ENCODE measurements around the gene DCTN2. TPM values are rescaled to one million over a fixed set of nuclear protein-coding genes. Genes with fewer than 3 reads are reported as not detected.

The DCTN2 gene
- total and polyA plus RNA-seq, 2 donors (not counting 1 experiment from before 2014, with no cell fraction given) = 59.4 to 94.3 TPM

- Histone ChIP-seq H3K4me2 (replicated peaks; ENCODE audit: low read depth, low read length, poor library complexity, severe bottlenecking) (peak overlapping the region; percentile 96), H3K27me3 (replicated peaks in 1 of 4; ENCODE audit: control extremely low read depth in 1 of 4, control insufficient read depth in 3 of 4, insufficient read depth in 4 of 4, low read length in 3 of 4) (no peaks in the 10 kb centered on the region), H3K79me2 (ENCODE audit: control insufficient read depth, insufficient read depth, low read length) (peaks cover 31% of the 10 kb centered on the region), H3K4me1 (ENCODE audit: control insufficient read depth in 2 of 2, insufficient read depth in 2 of 2, low read length in 2 of 2) (peaks cover 42 to 51% of the 10 kb centered on the region in 2 donors), H3K4me3 (ENCODE audit: control extremely low read depth in 1 of 5, extremely low read depth in 1 of 5, insufficient read depth in 1 of 5, low read depth in 2 of 5, low read length in 4 of 5) (peak overlapping the region; percentile 72 to 89 (median 81)), H3K36me3 (replicated peaks in 1 of 2; ENCODE audit: control extremely low read depth in 1 of 2, control insufficient read depth in 1 of 2, extremely low read depth in 1 of 2, insufficient read depth in 2 of 2, low read length in 1 of 2) (peaks cover 0 to 27% of the 10 kb centered on the region in 2 experiments), H3K27ac (ENCODE audit: low read length in 2 of 2) (peak overlapping the region; percentile 78 to 87), H3K9me3 (ENCODE audit: control extremely low read depth in 1 of 3, control insufficient read depth in 2 of 3, insufficient read depth in 1 of 3, low read length in 2 of 3) (no peaks in the 10 kb centered on the region), H4K20me1 (ENCODE audit: control insufficient read depth, insufficient read depth, low read length, poor library complexity, severe bottlenecking) (peaks cover 31% of the 10 kb centered on the region), H2AFZ (ENCODE audit: insufficient read depth, low read depth, low read length, poor library complexity, severe bottlenecking) (peak overlapping the region; percentile 59), H3K9ac (ENCODE audit: low read length) (peak overlapping the region; percentile 87)
- 2% methylated on average over 8 of the region's 38 CpGs for WGBS (ENCODE audit: insufficient coverage)
- Mint-ChIP-seq H3K9me3 (ENCODE audit: insufficient read depth) (no peaks in the 10 kb centered on the region), H3K4me1 (peaks cover 58% of the 10 kb centered on the region), H3K27ac (peak overlapping the region; percentile 95), H3K27me3 (no peaks in the 10 kb centered on the region), H3K4me3 (peak overlapping the region; percentile 98)
- ChIA-PET POLR2A (interaction anchor here (0.6 to 2.4 kb wide), 9 partner anchors 9 to 1302 kb away, joined by 3 to 13 read pairs (median 3); partner anchors contain the start of genes DCTN2 and RNF41), CTCF (interaction anchor here (0.7 to 1.3 kb wide), 3 partner anchors 21 to 64 kb away, joined by 3 to 4 read pairs (median 3); partner anchors contain the start of gene GLI1)
- DNase-seq = peak; percentile 74
- ATAC-seq (ENCODE audit: low read depth) = no peak
- no peak for TF ChIP-seq EZH2 (IDR thresholded peaks at IDR 0.05; ENCODE audit: borderline replicate concordance, insufficient read depth, low read depth, low read length, poor library complexity, severe bottlenecking)
- intact Hi-C loops (cut with micrococcal nuclease) = loop anchor here (1.0 to 10.0 kb wide), 10 partner anchors 24 to 1404 kb away; partner anchors contain the start of genes ARHGAP9, BAZ2A, CNPY2 and DCTN2
Observed at GRCh38 chr12:57522887-57523705, 23.9 kb downstream of the DCTN2 start.

GRCh38 chr12:57522011-57522886, 24.7 kb downstream of the DCTN2 start, which contains the start of gene MBD6:
Gene MBD6, plus strand, starts transcription at chr12:57522824. Its CDS starts 1,480 bp downstream, at chr12:57524304.
- H3K9me3 Mint-ChIP-seq (ENCODE audit: insufficient read depth) = no peaks in the 10 kb centered on the region
- no peaks in the 10 kb centered on the region for H3K9me3 ChIP-seq (ENCODE audit: control extremely low read depth in 1 of 3, control insufficient read depth in 2 of 3, insufficient read depth in 1 of 3, low read length in 2 of 3)
- no peaks in the 10 kb centered on the region for H3K27me3 ChIP-seq (replicated peaks in 1 of 4; ENCODE audit: control extremely low read depth in 1 of 4, control insufficient read depth in 3 of 4, insufficient read depth in 4 of 4, low read length in 3 of 4)
- peak within 1 kb of the TSS; percentile 87 for H3K9ac ChIP-seq (ENCODE audit: low read length)
- peak within 1 kb of the TSS; percentile 98 for H3K4me2 ChIP-seq (replicated peaks; ENCODE audit: low read depth, low read length, poor library complexity, severe bottlenecking)
- CTCF ChIA-PET = no interaction called here
- peaks cover 42 to 53% of the 10 kb centered on the region in 2 donors for H3K4me1 ChIP-seq (ENCODE audit: control insufficient read depth in 2 of 2, insufficient read depth in 2 of 2, low read length in 2 of 2)
- ATAC-seq (ENCODE audit: low read depth) (peak; percentile 28), DNase-seq (peak; percentile 96)
- POLR2A ChIA-PET = no interaction called here
- peaks cover 31% of the 10 kb centered on the region for H4K20me1 ChIP-seq (ENCODE audit: control insufficient read depth, insufficient read depth, low read length, poor library complexity, severe bottlenecking)
- H3K36me3 ChIP-seq (replicated peaks in 1 of 2; ENCODE audit: control extremely low read depth in 1 of 2, control insufficient read depth in 1 of 2, extremely low read depth in 1 of 2, insufficient read depth in 2 of 2, low read length in 1 of 2) = peaks cover 2 to 24% of the 10 kb centered on the region in 2 experiments
- intact Hi-C loops (cut with micrococcal nuclease) = loop anchor here (1.0 to 10.0 kb wide), 10 partner anchors 25 to 1403 kb away; partner anchors contain the start of genes ARHGAP9, BAZ2A, CNPY2 and DCTN2
- TF ChIP-seq EZH2 (IDR thresholded peaks at IDR 0.05; ENCODE audit: borderline replicate concordance, insufficient read depth, low read depth, low read length, poor library complexity, severe bottlenecking) (no peak), CTCF (IDR thresholded peaks at IDR 0.05) (no peak)
- peak within 1 kb of the TSS; percentile 77 to 97 (median 83) for H3K4me3 ChIP-seq (ENCODE audit: control extremely low read depth in 1 of 5, extremely low read depth in 1 of 5, insufficient read depth in 1 of 5, low read depth in 2 of 5, low read length in 4 of 5)
- peak within 1 kb of the TSS; percentile 100 for H3K27ac Mint-ChIP-seq
- H2AFZ ChIP-seq (ENCODE audit: insufficient read depth, low read depth, low read length, poor library complexity, severe bottlenecking) = peak within 1 kb of the TSS; percentile 87
- H3K27ac ChIP-seq (ENCODE audit: low read length in 2 of 2) = peak within 1 kb of the TSS; percentile 98 to 100
- H3K4me1 Mint-ChIP-seq = peaks cover 62% of the 10 kb centered on the region
- WGBS (ENCODE audit: insufficient coverage) = 0% methylated on average over 49 of the region's 57 CpGs
- peak within 1 kb of the TSS; percentile 98 for H3K4me3 Mint-ChIP-seq
- H3K27me3 Mint-ChIP-seq = no peaks in the 10 kb centered on the region
- H3K79me2 ChIP-seq (ENCODE audit: control insufficient read depth, insufficient read depth, low read length) = peaks cover 34% of the 10 kb centered on the region
